ENCODE results near the gene YY1.
"Not testable (repeated sequence)": the region's sequence is repeated elsewhere in the genome, so short reads cannot be mapped to it uniquely, and the experiment has no call there.

Gene YY1

DNA sequence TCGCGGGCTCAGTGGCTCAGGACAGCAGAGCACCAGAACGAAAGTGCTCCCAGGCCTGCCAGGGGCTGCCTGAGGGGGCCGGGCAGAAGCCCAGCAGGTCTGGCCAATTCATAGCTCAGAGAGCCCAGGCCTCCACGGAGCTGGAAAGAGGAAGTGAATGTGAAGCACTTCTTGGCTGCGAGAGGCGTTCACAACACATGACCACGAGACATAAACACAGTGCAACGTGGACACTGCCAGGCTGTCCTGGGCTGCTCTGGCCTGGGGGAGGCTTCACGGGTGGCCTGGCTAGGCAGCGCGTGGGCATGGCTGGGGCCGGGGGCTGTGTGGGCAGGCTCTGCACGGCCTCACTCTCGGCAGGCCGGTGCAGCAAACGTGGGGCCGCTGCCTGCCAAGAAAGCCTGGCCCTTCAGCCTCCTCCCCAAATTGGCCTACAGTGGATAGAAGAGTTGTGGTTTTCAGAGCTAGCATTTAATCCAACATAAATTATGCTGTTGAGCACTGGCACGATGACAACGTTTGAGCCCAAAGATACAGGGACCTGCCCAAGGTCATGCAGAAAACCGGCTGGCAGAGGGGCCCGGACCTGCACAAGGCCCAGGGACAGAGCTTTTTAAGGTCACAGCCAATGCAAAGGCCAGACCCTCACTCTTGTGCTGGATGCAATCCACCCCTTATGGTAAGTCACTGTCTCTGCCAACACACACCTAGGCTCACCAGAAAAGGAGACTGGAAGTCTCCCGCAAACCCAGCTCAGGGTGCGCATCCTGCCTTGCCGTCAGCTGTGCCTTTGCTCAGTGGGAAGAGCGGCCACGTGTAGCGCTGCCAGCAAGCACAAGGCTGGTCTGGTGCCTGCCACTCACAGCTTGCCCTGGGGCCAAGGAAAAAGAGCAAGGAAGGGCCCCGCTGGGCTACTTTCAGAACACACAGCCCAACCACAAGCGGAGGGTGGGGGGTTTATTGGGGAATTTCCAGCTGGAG, 58.7 kb downstream of the YY1 start:
- no peak for DNase-seq

DNA sequence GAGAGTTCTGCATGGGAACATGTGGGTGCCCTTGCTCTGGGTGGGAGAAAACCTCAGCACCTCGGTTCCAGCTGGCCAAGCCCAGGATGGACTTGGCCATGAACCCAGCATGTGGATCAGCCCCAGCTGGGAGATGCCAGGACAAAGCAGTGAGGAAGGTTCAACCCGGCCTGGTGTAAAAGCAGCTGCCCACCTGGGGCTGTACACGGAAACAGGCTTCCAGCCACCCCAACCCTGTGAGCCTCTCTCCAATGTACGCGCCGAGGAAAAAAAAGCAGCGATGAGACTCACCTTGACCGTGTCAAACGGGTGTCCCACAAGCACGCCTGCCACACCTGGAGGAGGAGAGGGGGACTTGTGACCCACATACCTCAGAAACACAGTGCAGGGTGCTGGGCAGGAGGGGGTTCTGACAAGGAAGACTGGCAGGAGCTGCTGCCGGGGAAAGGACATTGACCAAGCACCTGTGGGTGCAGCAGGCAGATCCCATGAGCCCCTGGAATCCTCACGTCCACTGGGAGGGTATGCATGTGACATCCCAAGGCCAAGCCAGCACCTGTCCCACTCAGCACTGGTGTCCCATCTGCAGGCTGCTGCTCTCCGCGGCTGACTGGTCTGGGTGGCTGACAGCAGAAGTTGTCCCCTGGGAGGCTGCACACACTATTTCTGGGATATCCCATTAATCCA, 59.8 kb downstream of the YY1 start:
- no peak for DNase-seq

DNA sequence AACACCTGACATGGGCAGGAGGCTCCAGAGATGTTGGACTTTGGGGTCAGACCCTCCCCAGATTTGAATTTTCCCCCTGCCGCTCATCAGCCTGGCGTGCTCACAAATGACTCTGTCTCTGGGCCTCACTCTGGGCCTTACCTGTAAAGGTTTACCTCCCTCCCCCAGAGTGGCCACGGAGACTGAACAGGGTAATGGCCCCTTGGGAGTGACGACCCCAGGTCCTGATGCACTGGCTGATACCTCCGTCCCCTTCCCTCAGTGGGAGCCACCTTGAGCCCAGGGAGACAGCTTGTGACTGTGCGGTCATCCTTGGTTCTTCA, 60.3 kb downstream of the YY1 start:
- no peak for DNase-seq

DNA sequence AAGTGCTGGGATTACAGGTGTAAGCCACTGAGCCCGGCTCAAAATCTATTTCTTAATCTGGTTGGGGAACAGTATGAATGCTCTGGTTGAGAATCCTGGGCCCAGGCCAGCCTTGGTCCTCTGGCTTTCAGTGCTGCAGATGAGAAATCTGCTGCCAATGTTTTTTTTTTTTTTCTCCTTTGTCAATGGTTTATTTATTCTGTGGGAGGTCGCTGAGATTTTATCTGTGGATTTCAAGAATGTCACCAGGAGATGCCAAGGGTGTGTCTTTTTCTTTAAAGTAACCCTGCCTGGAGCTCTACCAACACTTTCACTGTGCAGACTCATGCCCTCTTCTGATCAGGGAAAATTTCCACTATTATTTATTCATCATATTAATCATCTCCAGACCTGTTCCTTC, 63.7 kb downstream of the YY1 start:
- no peak for DNase-seq

DNA sequence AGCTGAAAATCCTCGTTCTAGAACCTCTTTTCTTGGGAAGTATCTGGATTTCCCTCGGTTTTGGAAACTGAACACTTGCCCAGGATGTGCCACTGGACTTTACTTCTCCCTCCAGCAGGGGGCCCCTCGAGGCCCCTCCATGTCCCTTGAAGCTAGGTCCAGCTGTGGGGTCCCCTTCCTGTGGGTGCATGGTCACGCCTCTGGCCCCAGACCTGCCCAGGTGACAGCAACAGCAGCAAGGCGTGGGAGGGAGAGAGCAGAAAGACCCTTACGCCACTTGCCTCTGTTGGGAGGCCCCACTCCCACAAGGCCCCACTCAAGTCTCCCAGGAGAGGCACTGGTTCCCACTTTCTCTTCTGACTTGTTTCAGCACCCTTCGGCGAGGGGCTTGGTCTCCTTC, 64.2 kb downstream of the YY1 start:
- DNase-seq = no peak

DNA sequence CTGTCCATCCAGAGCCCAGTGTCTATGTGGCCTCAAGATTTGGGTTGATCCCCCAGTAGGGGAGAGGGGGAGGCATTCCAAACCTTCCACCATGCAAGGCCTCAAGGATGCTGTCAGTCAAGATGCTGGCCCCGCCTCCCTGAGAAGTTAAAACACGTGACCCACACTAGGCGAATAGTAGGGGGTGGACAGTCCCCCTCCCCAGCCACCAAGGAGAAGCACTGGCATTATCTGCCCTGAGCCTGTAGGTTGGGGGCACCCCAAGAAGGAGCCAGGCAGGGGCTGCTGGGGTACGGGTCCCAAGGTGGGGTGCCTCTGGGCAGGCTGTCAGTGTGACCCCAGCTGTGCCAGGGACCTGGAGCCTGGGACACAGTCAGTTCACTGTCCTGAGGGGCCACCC, 65.0 kb downstream of the YY1 start:
- DNase-seq = no peak

GRCh38 chr14:100304825-100305323, 65.9 kb downstream of the YY1 start:
- peak; percentile 60 for DNase-seq

- no peak for DNase-seq
These were observed 66.6 kb downstream of the YY1 start for GRCh38 chr14:100305324-100306100.

GRCh38 chr14:100306101-100306997, 67.4 kb downstream of the YY1 start, which contains the start of gene SLC25A29:
Gene SLC25A29 (minus strand): TSS chr14:100306444. CDS start chr14:100306232, 212 bp downstream.
- peak; percentile 87 for DNase-seq

DNA sequence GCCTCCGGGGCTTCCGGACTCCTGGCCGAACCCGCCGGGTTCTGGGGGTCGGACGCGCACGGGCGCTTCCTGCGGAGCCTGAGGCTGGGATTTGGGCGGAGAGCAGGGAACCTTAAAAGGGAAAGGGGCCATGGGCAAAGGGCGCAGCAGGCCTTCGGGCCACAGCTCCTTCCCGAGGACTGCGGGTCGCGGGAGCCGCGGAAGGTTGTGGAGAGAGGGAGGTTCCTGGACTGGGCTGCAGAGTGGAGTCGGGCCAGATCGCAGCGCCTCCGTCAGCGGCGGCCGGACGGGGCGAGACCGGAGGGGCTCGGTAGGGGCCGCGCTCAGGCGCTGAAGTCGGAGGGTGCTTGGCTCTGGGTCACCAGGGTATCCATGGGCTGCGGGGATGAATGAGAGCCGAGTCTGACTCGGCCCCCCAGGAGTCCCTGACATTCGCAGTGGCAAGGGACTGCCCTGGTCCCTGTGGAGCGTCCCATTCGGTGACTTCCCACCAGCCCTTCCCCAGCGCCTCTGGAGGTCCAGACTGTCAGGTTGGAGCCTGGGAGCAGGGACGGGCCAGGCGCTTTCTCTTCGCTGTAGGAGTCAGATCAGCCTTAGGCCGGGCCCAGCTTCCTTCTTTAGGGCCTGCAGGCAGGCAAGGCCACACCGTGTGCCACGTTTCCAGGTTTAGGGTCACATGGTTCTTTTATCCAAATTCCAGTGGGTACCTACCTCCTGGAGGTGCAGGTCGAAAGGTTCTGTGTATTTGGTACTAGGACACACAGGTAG, 68.2 kb downstream of the YY1 start:
- no peak for DNase-seq

- DNase-seq = no peak
These were observed 69.0 kb downstream of the YY1 start for GRCh38 chr14:100307766-100308426.

- not testable (repeated sequence) for DNase-seq
These were observed 69.5 kb downstream of the YY1 start for GRCh38 chr14:100308427-100308792.

GRCh38 chr14:100309028-100309737, 70.2 kb downstream of the YY1 start:
- DNase-seq = no peak

- DNase-seq = not testable (repeated sequence)
These were observed 73.3 kb downstream of the YY1 start for GRCh38 chr14:100312110-100312876.

- DNase-seq = no peak
These were observed 74.0 kb downstream of the YY1 start for GRCh38 chr14:100312877-100313400.

DNA sequence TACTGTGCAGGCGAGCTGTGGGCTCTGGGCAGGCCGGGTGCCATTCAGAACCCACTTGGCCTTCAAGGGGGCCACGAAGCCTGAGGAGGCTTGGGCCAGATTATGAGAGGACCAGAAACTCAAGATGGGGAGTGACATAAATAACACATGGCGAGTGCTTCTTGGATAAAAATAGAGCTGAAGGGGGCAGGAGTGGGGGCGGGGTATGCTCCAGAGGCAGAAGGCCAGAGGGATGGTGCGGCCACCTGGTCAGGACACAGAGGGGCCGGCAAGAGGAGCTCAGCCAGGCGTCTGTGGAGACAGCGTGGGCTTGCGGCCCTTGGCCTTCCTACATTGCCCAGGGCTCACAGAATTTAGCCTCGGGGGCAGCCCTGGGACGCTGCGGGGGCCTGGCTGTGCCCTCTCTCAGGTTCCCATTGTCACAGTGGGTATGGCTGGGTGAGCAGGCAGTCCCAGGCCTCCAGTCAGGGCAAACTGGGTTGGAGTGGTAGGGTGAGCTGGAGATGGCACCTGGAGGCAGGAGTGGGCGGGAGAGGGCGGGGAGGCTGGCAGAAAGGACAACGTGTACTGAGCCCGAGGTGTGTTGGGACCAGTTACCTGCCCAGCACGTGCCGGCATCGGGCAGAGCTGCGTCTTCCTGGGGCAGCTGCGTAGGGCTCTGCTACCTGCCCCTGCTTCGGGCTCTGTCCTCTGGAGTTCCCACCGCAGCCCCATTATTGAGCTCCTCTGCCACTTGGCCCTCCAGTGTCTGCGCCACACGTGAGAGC, 74.7 kb downstream of the YY1 start:
- no peak for DNase-seq

- no peak for DNase-seq
These were observed 75.8 kb downstream of the YY1 start for GRCh38 chr14:100314724-100315123.

DNA sequence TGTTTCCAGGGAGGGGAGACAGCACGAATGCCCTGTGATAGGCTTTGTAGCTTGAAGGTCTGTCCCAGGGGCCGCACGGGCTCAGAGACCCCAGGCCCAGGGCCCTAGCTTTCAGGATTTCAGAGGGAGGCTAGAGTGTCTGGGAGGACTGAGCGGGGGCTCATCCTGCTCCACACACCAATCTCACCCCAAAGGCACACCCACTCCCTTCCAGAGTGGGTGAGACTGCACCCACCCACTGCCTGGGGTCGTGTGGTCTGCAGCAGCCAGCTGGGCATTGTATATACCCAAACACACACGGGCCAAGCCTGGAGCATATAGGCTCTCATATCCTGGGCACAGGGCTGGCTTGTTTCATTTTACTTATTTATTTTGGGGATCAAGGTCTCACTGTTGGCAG, 78.4 kb downstream of the YY1 start:
- no peak for DNase-seq

Measured in NCI-H748 treated with DMSO at 0.1 percent for 48 hours (cell line).